CD4-positive, alpha-beta T cell treated with Interleukin-17A for 4 hours (primary cell): ENCODE measurements around the gene LOC128125822.

ENCODE experiments used
- DNase-seq: peaks from one replicate; pipeline ENCODE4 v3.0.0-alpha.2; 2020; ENCODE audit warnings: mixed read lengths

The LOC128125822 gene

DNA sequence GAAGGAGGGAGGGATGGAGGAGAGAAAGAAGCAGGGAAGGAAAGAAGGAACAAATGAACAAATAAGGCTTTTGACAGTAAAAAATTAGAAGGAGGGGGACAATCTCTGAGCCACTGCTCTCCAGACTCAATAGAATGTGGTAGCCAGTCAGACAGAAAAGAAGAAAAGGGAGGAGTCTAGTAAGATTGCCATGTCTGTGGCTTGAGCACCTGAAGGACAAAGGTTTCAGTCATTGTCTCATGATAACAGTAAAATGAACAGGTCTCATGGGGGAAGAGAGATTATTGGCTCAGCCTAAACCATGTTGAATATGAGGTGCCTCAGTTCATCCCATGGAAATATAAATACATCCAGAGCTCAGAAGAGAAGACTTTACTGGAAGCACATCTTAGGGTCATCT lies 14.0 kb upstream of the LOC128125822 start:
- DNase-seq = no peak

DNA sequence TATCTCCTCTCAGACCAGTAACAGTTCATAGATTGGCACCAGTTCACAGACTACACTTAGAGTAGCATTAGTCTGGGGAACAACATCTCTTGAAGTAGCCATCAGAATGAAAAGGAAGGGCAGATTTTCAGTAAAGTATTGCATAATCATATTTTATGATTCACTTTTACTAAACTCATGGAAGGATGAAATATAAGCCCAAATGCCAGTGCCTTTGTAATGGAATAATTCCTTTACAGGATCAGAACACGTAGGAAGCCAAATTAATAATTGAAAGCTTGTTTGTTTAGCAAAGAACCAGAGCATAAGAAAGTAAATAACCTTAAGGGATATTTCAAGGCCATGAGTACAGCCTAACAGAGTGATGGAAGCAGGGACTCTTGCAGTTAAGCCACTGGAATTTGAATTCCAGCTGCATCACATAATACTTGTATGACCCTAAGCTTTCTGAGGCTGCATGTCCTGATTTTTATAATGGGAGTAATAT lies 11.4 kb upstream of the LOC128125822 start:
- no peak for DNase-seq

DNA sequence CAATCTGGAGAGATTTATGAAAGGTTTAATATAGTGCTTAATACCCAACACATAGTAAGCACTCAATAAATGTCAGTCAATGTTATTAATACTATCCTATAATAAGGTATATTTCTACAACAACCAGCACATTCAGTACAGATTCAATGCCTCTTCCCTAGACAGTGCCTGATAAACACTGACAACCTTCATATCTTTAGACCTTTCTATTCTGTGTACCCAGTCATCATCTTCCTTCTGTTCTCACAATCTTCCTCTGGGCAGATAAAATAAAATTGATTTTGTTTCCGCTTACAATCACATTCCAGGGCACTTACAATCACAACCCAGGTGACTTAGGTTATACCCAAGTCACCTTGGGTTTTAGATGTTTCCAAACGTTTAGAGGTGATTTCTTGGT lies 11.0 kb upstream of the LOC128125822 start:
- DNase-seq = no peak

DNA sequence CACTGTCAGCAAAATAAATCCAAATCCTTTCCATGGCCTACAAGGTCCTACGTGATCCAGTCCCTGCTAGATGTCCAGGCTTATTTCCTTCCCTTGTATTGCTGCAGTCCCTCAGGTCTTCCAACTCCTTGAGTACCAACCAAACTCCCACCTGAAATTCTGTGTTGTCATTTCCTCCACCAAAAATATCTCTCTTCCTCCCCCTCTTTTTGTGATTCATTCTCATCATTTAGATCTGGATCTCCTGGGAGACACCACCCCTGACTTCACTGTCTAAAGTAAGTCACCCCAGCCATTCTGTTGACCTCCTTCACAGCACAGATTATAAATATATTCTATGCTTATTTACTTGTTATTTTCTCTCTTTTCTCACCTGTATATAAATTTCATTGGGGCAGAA lies 9.0 kb upstream of the LOC128125822 start:
- DNase-seq = no peak

DNA sequence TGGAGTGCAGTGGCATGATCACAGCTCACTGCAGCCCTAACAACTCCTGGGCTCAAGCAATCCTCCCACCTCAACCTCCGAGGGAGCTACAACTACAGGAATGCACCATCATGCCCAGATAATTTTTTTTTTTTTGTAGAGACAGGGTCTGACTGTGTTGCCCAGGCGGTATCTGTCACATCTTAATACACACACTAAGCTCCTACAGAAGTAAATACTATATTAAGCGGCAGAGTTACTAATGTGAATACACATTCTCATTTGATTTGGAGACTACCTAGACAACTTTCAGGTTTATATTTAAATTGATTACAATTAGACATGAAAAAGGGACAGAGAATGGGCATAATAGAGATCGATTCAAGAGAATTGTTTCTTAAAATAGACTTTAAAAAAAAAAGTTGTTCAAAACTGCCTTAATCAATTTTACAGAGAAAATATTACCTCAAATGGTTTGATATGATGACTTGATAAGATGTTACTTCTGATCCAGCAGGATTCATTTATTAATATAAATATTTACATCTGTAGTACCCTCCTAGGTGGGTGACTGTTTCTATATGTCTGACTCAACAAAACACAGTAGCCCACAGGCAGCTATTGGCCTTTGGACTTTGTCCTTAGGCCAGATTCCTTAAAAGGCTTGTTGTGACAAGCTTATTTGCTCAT lies 7.1 kb upstream of the LOC128125822 start:
- DNase-seq = no peak

DNA sequence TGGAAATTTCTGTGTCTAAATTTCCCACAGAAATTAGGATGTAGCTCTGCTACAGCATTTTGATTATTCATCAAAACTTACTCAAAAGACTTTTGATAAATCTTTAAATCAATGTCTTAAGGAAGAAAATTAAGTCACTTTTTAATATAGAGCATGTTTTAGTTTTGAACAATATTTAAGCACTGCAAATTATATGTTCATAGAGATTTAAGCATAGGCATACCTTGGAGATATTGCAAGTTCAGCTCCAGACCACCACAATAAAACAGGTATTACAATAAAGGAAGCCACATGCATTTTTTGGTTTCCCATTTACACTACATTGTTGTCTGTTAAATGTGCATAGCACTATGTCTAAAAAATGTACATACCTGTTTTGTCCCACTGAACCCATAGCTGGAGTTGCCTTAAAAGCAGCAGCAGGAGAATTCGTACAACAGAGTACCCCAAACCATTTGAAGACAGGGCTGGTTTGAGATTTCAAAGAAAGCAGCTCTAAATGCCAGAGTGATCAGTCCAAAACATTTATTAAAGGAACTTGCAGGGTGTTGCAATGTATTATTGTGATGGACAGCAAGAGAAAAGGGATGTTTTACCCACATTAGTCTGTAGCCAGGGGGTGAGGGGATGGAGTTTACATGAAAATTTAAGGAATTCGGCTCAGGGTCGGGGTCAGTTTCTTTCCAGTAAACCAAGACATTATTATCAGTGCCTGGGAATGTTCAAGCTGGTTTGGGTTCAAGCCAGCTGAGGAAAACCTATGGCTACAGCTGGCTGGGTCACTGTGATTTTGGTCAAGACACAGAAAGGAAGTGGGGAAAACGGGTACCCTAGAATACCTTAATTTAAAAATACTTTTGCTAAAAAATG lies 6.3 kb upstream of the LOC128125822 start:
- DNase-seq = no peak

DNA sequence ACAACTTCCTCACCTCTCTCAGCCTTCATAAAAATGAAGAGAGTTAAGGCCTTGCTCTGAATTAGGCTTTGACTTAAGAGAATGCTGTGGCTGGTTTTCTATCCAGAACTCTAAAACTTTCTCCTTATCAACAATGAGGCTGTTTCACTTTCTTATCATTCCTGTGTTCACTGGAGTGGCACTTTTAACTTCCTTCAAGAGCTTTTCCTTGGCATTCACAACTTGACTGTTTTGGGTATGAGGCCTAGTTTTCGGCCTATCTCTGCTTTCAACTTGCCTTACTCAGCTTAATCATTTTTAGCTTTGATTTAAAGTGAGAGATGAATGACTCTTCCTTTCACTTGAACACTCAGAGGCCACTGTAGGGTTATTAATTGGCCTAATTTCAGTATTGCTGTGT lies 4.3 kb upstream of the LOC128125822 start:
- DNase-seq = no peak

DNA sequence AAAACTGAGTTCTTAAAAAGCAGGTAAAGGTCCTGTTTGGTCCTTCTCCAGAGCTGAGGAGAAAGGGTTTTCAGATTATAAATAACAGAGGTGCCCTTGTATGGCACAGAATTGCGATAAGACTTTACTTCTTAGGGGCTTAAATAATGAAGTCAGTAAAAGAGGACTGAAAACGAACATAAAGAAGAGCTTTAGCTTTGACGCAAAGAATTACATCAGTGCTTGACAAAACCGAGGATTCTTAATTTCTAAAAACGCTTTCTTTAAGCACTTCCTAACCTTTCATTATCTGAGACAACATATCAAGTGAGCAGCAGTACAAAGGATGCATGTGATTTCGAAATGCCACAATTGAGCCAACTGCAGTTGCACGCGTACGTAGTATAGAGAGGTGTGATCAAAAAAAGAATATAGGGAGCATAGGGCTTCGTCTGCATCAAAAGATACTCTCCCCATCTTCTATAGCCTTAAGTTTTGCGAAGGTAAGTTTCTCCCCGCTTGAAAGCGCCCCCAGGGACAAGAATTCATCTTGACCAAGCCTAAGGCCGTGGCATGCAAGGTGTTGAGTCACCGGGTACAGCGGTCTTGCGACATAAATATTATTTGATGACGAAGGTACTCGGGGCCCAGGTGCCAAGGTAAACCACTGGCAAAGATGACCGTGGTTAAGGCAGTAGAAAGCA lies 778 bp upstream of the LOC128125822 start:
- DNase-seq = peak; percentile 52

DNA sequence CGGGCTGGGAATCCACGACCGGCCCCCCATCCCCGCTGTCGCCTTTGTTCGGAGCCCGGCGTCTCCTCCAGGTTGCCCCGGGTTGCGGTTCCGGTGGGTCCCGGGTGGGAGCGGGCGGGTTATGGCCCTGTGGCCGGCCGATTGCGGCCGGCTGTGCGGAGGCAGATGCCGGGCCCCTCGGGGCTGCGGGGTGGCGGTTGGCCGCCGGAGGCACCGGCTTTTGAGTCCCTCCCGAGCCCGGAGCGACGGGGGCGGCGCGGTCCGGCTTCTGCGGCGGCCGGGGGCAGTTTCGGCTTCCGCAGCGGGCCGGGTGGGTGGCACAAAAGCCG lies 431 bp downstream of the LOC128125822 start:
- DNase-seq = no peak

DNA sequence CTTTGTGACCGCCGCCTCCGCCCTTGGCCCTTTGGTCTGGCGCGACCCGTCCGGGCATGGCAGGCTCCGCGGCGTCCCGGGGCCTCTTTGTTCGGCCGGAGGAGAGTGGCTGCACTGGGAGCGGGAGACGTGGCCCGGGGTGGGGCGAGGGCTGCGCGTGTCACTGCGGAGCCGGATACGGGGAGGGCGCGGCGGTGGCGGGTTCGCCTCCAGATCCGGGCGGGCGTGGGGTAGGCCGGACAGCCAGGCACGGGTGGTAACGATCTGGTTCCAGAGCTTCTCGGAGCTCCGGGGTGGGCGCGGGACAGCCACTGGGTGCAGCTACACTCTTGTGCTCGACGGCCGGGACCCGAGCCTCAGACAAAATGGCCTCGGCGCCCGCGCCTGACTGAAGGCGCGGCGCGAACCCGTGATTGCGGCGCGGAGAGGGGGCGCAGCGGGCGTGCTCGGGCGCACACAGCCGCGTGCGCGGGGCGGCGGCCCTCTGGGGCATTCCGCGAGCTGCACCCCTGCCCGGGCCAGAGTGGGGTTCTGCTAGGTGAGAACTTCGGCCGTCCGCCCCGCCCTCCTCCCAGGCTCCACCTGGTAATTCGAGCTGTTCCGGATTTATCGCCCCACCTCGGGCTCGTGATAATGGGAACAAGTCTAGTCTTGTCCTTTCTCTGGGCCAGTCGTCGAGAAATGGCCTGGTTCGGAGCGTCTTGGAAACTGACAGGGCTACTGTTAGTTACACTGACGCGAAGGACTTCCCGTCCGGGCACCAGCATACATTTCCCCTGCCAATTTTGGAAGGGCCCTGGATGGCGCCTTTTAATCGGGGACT lies 1.0 kb downstream of the LOC128125822 start:
- peak; percentile 75 for DNase-seq

DNA sequence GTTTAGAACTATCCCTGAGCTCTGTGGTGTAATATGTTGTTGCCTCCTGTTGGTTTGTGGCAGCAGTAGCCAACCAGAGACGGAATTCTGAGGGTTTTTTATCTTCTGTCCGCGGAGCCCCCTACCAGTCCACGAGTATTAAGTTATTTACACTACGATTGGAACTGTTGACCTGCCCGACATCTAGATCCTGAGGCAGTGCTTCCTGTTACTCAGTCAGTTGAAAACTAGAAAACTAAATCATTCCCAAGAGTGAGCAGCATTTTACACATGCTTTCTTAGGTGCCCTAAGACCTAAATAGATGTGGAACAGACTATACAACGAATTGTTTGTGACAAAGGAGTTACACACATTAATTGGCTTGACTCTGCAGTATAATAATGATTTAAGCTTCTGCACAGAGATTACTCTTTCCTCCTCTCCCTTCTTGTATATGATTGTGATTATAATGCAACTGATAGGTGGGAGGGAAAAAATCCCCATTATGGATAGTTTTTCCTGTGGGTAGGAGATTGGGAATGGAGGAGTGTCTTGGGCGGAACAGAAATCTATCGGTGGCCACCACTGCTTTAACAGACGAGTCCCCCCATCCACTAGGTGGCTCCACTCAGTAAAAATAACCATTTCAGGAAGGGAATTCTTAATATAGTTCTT lies 1.7 kb downstream of the LOC128125822 start:
- DNase-seq = peak; percentile 54

DNA sequence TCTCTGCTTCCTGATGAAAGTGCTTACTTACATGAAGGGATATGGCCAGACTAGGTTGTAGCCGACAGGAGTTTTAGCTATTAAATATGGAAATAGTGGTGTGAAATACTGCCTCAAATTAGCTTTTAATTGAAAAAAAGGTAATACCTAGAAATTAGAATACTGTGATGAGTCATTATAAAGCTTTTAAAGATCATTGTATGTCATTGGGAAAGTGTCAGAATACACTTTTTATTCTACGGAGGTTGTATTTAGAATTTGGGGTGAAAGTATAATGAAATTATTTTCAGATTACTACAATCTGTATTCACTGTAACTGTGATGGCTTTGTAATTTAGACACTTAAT lies 2.2 kb downstream of the LOC128125822 start:
- no peak for DNase-seq

DNA sequence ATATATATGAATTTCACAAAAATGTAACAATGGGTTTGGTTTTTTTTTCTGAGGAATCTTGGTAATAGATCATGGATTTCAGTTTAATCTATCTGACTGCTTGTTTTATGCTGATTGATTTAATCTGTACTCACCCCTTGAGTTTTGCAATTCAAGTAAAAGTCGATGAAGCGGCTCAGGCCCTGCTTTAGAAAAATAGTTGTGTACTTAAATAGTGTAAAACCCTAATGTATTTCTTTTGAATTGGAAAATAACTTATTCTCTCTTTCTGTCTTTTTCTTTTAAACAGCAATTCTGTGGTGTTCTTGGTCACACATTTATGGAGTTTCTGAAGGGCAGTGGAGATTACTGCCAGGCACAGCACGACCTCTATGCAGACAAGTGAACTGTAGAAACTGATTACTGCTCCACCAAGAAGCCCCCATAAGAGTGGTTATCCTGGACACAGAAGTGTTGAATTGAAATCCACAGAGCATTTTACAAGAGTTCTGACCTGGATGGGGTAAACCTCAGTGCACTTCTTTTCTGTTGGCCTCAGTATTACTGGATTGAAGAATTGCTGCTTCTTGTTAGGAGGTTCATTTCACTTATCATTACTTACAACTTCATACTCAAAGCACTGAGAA lies 4.0 kb downstream of the LOC128125822 start:
- no peak for DNase-seq

DNA sequence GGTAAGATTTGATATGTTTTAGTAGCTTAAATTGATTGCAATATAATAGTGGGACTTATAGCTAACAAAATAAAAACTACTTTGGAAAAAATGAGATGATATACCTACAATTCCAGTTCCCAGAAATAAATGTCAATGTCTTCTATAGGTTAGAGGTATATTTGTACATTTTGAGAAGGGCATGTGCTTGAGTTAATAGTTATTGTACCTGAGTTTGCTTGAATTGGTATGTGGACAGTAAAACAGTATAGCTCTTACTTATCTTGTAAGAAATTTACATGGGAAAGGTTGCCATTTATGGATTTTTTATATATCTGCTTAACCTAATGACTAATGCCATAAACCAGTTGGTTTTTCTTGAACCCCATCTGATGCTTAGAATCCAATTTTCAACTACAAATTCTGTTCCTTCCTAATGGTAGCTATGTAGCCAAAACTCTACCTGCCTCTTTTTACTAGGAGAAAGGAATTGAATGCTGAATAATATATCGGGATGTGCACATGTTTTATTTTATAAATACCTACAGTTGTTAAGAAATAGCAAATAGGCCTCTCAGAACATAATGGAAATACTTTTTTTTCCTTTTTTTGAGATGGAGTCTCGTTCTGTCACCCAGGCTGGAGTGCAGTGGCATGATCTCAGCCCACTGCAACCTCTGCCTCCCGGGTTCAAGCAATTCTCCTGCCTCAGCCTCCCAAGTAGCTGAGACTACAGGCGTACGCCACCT lies 4.9 kb downstream of the LOC128125822 start:
- no peak for DNase-seq

DNA sequence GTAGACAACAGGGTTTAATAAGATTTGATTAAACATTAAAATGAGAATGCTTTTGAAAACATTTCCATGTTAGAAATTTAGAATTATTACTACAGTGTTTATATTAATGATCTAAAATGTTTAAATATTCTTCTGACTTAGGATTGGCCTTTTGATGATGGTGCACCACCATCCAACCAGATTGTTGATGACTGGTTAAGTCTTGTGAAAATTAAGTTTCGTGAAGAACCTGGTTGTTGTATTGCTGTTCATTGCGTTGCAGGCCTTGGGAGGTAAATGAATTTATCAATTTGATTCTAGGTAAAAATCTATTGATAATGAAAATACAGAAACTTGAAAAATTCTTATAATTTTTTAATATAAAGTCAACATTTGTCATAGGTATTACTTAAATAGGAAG lies 6.5 kb downstream of the LOC128125822 start:
- DNase-seq = no peak

DNA sequence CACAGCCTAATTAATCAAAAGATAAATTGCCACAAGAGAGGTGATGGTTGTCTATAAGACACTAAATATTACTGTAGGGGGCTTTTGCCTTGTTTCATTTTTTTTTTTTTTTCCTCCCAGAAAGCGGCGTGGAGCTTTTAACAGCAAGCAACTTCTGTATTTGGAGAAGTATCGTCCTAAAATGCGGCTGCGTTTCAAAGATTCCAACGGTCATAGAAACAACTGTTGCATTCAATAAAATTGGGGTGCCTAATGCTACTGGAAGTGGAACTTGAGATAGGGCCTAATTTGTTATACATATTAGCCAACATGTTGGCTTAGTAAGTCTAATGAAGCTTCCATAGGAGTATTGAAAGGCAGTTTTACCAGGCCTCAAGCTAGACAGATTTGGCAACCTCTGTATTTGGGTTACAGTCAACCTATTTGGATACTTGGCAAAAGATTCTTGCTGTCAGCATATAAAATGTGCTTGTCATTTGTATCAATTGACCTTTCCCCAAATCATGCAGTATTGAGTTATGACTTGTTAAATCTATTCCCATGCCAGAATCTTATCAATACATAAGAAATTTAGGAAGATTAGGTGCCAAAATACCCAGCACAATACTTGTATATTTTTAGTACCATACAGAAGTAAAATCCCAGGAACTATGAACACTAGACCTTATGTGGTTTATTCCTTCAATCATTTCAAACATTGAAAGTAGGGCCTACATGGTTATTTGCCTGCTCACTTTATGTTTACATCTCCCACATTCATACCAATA lies 7.8 kb downstream of the LOC128125822 start:
- DNase-seq = no peak

DNA sequence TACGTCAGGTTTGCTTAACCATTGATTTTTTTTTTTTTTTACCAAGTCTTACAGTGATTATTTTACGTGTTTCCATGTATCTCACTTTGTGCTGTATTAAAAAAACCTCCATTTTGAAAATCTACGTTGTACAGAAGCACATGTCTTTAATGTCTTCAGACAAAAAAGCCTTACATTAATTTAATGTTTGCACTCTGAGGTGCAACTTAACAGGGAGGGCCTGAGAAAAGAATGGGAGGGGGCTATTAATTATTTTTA lies 8.4 kb downstream of the LOC128125822 start:
- no peak for DNase-seq

DNA sequence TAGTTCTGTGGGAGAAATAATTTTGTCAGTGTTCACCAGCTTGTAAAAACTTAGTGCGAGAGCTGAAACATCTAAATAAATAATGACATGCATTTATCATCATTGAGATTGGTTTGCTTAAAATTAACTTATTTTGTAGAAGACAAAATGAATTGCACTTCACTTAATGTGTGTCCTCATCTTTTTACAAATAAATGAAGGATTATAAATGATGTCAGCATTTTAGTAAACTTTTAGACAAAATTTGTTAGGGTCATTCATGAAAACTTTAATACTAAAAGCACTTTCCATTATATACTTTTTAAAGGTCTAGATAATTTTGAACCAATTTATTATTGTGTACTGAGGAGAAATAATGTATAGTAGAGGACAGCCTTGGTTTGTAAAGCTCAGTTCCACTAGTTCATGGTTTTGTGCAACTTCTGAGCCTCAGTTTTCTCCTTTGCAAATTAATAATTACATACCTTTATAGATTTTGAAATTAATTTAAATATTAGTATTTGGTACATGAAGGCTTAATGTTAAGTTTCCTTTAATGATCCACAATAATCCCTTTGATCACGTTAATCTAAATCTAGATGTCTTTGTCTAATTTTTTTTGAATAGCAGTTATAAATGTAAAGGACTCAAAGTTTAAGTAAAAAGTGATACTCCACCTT lies 9.2 kb downstream of the LOC128125822 start:
- no peak for DNase-seq

DNA sequence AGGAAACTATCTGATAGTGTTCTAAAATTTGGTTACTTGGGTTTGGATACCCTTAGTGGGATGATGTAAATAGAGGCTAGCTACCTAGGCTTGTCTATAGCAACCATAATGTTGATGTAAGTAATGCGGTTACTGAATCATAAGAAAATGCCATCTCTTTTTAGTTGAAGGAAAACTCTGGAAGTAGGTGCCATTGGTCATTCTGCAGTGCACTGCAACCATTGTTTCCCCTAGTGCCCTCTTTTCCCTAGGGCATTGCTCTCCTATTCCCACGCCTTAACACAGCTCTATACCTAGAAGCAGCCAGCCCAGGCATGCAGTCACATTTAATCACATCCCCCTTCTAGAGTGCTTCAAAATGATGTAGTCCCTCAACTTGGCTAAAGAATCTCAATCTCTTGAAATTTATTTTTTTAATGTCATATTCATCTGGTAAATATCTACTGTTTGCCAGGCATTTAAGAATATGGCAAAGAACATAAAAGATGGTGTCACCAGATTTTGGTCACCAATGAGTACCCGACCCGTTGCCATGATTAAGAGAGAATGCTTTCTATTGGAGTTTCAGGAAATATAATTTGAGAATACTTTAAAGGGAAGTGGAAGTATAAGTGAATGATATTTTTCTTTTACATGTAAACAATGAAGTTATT lies 10.4 kb downstream of the LOC128125822 start:
- DNase-seq = no peak

DNA sequence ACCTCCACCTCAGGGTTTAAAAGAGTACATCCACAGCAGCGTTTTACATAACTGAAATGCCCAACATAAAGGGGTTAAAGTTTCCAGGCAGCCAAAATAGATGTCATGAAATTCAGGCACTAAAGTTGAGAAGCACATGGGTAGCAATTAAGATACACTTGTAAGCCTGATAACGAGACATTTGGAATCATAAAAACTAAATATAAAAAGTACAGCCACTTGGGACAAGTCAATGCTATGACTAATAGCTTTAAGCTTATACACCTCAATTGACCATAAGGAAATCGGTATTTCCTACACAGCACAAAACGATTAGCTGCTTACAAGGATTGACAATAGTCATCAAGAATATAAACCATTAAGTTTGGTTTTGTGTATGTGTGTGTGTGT lies 11.8 kb downstream of the LOC128125822 start:
- no peak for DNase-seq
